Stimulated activated CD8-positive, alpha-beta memory T cell treated with anti-CD3 and anti-CD28 coated beads, Interleukin-7, amount 100 ng/mL, for 1 hour (primary cell): ENCODE data around the gene TARS1.

Experiments
- DNase-seq, 2 donors: peaks; one replicate each; pipeline ENCODE4 v3.0.0-alpha.2; 2020; ENCODE audit warnings: low read depth in 2 of 2

The TARS1 gene

GRCh38 chr5:33439905-33440481, 772 bp upstream of the TARS1 start:
- DNase-seq, result no peak

GRCh38 chr5:33441241-33442177, 744 bp downstream of the TARS1 start:
- peak in 1 of 2 donors; percentile 5 for DNase-seq

GRCh38 chr5:33444542-33444941, 3.8 kb downstream of the TARS1 start:
- DNase-seq, result no peak

GRCh38 chr5:33445798-33446197, 5.0 kb downstream of the TARS1 start:
- DNase-seq, result no peak

- DNase-seq, result no peak
Observed at GRCh38 chr5:33448118-33448517, 7.4 kb downstream of the TARS1 start.

GRCh38 chr5:33457126-33457525, 16.4 kb downstream of the TARS1 start:
- no peak for DNase-seq

GRCh38 chr5:33457817-33458216, 17.1 kb downstream of the TARS1 start:
- DNase-seq, result no peak

- no peak for DNase-seq
Observed at GRCh38 chr5:33460210-33460609, 19.4 kb downstream of the TARS1 start.

- DNase-seq, result no peak
Observed at GRCh38 chr5:33462456-33462855, 21.7 kb downstream of the TARS1 start.

- no peak for DNase-seq
Observed at GRCh38 chr5:33465120-33465519, 24.4 kb downstream of the TARS1 start.

GRCh38 chr5:33468775-33469435, 28.1 kb downstream of the TARS1 start:
- DNase-seq, result no peak

GRCh38 chr5:33470544-33470943, 29.8 kb downstream of the TARS1 start:
- no peak for DNase-seq

GRCh38 chr5:33472805-33473409, 32.1 kb downstream of the TARS1 start:
- DNase-seq, result no peak

GRCh38 chr5:33474004-33474403, 33.2 kb downstream of the TARS1 start:
- DNase-seq, result no peak

GRCh38 chr5:33474931-33475499, 34.2 kb downstream of the TARS1 start:
- DNase-seq, result no peak

- DNase-seq, result no peak
Observed at GRCh38 chr5:33475706-33476105, 34.9 kb downstream of the TARS1 start.

- DNase-seq, result no peak
Observed at GRCh38 chr5:33476992-33477391, 36.2 kb downstream of the TARS1 start.

- no peak for DNase-seq
Observed at GRCh38 chr5:33477816-33478215, 37.1 kb downstream of the TARS1 start.

GRCh38 chr5:33479311-33479710, 38.5 kb downstream of the TARS1 start:
- no peak for DNase-seq

- no peak for DNase-seq
Observed at GRCh38 chr5:33480876-33481275, 40.1 kb downstream of the TARS1 start.

- DNase-seq, result no peak
Observed at GRCh38 chr5:33482335-33482734, 41.6 kb downstream of the TARS1 start.

- no peak for DNase-seq
Observed at GRCh38 chr5:33487236-33487635, 46.5 kb downstream of the TARS1 start.
